H1 (cell line): ENCODE measurements around the gene SCGB1D2. TPM values are rescaled to one million over a fixed set of nuclear protein-coding genes. Genes with fewer than 3 reads are reported as not detected.

Experiments
- CTCF ChIA-PET: fragments of 300-600 bp; sonication (Branson Sonifier 250); formaldehyde crosslinking; loops from one replicate; lab custom pipeline; 2021; ENCODE audit not compliant: partially characterized antibody; lab: Charles Lee
- POLR2A ChIA-PET: fragments of 300-600 bp; sonication (Branson Sonifier 250); formaldehyde crosslinking; loops from one replicate; lab custom pipeline; 2021; ENCODE audit warnings: inconsistent platforms; ENCODE audit not compliant: partially characterized antibody; lab: Charles Lee
- DNase-seq, 2 experiments: peaks; one replicate each; pipeline versions ENCODE4 v3.0.0 to v3.0.0-alpha.2; 2010 to 2022; ENCODE audit warnings: low spot score in 2 of 2, low read depth in 1 of 2, mixed read lengths in 1 of 2
- FAIRE-seq: peaks from 2 replicates; lab custom pipeline; 2011; peaks lifted over from hg19 to GRCh38; lab: Jason Lieb, UNC
- H2AFZ ChIP-seq: 2 replicates; pipeline ENCODE4 v1.8.1; 2012; ENCODE audit warnings: low read length, inconsistent platforms
- H2AK5ac ChIP-seq: 2 replicates; pipeline ENCODE4 v1.6.1; 2013; ENCODE audit warnings: low read depth, low read length
- H2BK120ac ChIP-seq: replicated peaks from 2 replicates; pipeline ENCODE3; 2013; ENCODE audit warnings: low read depth, low read length, inconsistent platforms
- H2BK12ac ChIP-seq: 2 replicates; pipeline ENCODE4 v1.6.1; 2013; ENCODE audit warnings: low read depth, low read length
- H2BK15ac ChIP-seq: 2 replicates; pipeline ENCODE4 v1.6.1; 2013; ENCODE audit warnings: low read length
- H2BK20ac ChIP-seq: 2 replicates; pipeline ENCODE4 v1.6.1; 2013; ENCODE audit warnings: low read length
- H2BK5ac ChIP-seq: 2 replicates; pipeline ENCODE4 v1.6.1; 2013; ENCODE audit warnings: low read depth, low read length
- H3K14ac ChIP-seq: 2 replicates; pipeline ENCODE4 v1.6.1; 2013; ENCODE audit warnings: inconsistent platforms; ENCODE audit not compliant: insufficient read length
- H3K18ac ChIP-seq: 2 replicates; pipeline ENCODE4 v1.6.1; 2013; ENCODE audit warnings: low read length; ENCODE audit errors: extremely low read depth
- H3K23ac ChIP-seq: 2 replicates; pipeline ENCODE4 v1.6.1; 2013; ENCODE audit warnings: inconsistent platforms; ENCODE audit not compliant: insufficient read length
- H3K23me2 ChIP-seq: 2 replicates; pipeline ENCODE4 v1.6.1; 2013; ENCODE audit warnings: low read depth, low read length
- H3K27ac ChIP-seq: 2 replicates; pipeline ENCODE4 v1.6.1; 2011; ENCODE audit warnings: low read depth, low read length, inconsistent platforms
- H3K27me3 ChIP-seq, 4 experiments: replicated peaks in 1 of 4; 1 replicate in 1 of 4; 2 replicates in 3 of 4; pipeline versions ENCODE4 v1.6.1 to v1.8.1; 2011 to 2013; ENCODE audit warnings: low read length in 3 of 4, mild to moderate bottlenecking in 3 of 4, inconsistent platforms in 2 of 4, mixed read lengths in 2 of 4, moderate library complexity in 1 of 4; ENCODE audit not compliant: control insufficient read depth in 3 of 4, insufficient read depth in 3 of 4; ENCODE audit errors: extremely low read depth in 1 of 4
- H3K36me3 ChIP-seq, 4 experiments: 2 replicates each; pipeline versions ENCODE4 v1.6.1 to v1.8.1; 2011 to 2013; ENCODE audit warnings: mild to moderate bottlenecking in 4 of 4, low read length in 3 of 4, moderate library complexity in 2 of 4, control low read depth in 1 of 4, inconsistent platforms in 1 of 4; ENCODE audit not compliant: insufficient read depth in 4 of 4, control insufficient read depth in 2 of 4
- H3K4ac ChIP-seq: replicated peaks from 2 replicates; pipeline ENCODE3; 2013; ENCODE audit warnings: low read length, low read depth, mixed read lengths, inconsistent platforms; ENCODE audit not compliant: insufficient read length
- H3K4me1 ChIP-seq, 4 experiments: replicated peaks in 1 of 4; 1 replicate in 1 of 4; 2 replicates in 3 of 4; pipeline versions ENCODE4 v1.6.1 to v1.8.1; 2011 to 2013; ENCODE audit warnings: low read length in 3 of 4, inconsistent platforms in 2 of 4, mixed read lengths in 1 of 4; ENCODE audit not compliant: insufficient read depth in 4 of 4, control insufficient read depth in 3 of 4
- H3K4me2 ChIP-seq, 2 experiments: 2 replicates each; pipeline versions ENCODE4 v1.6.1 to v1.8.1; 2011 to 2013; ENCODE audit warnings: low read depth in 2 of 2, low read length in 2 of 2, control low read depth in 1 of 2, inconsistent platforms in 1 of 2, mild to moderate bottlenecking in 1 of 2; ENCODE audit not compliant: insufficient read depth in 1 of 2
- H3K4me3 ChIP-seq, 4 experiments: fragments of 200-600, 300-600 bp in 1 of 4; sonication (generic), shearing (Covaris generic), sonication (Bioruptor Twin) in 1 of 4; 2 replicates each; pipeline versions ENCODE4 v1.5.1 to v1.8.1; 2011 to 2016; ENCODE audit warnings: low read length in 4 of 4, low read depth in 3 of 4, control low read depth in 2 of 4, inconsistent platforms in 2 of 4, mild to moderate bottlenecking in 2 of 4, mixed read lengths in 1 of 4, moderate library complexity in 1 of 4; ENCODE audit not compliant: insufficient read depth in 2 of 4; ENCODE audit errors: extremely low read depth in 1 of 4
- H3K56ac ChIP-seq: replicated peaks from 2 replicates; pipeline ENCODE3; 2013; ENCODE audit warnings: low read depth, mild to moderate bottlenecking, mixed read lengths, low read length, inconsistent platforms; ENCODE audit not compliant: insufficient read length
- H3K79me1 ChIP-seq: 2 replicates; pipeline ENCODE4 v1.6.1; 2013; ENCODE audit warnings: low read depth, low read length, control low read depth
- H3K79me2 ChIP-seq, 2 experiments: 2 replicates each; pipeline versions ENCODE4 v1.6.1 to v1.8.1; 2012 to 2013; ENCODE audit warnings: low read length in 2 of 2, mild to moderate bottlenecking in 2 of 2, inconsistent platforms in 1 of 2; ENCODE audit not compliant: insufficient read depth in 2 of 2, control insufficient read depth in 1 of 2
- H3K9ac ChIP-seq, 4 experiments: replicated peaks in 1 of 4; 1 replicate in 1 of 4; 2 replicates in 3 of 4; pipeline versions ENCODE4 v1.6.1 to v1.8.1; 2011 to 2013; ENCODE audit warnings: low read depth in 3 of 4, low read length in 3 of 4, control low read depth in 2 of 4, mild to moderate bottlenecking in 2 of 4, moderate library complexity in 2 of 4, inconsistent platforms in 1 of 4; ENCODE audit errors: extremely low read depth in 1 of 4
- H3K9me3 ChIP-seq, 2 experiments: 2 replicates each; pipeline versions ENCODE4 v1.6.1 to v1.8.1; 2012 to 2013; ENCODE audit warnings: mild to moderate bottlenecking in 2 of 2, moderate library complexity in 2 of 2, control low read depth in 1 of 2, inconsistent platforms in 1 of 2, low read depth in 1 of 2, low read length in 1 of 2, mixed read lengths in 1 of 2; ENCODE audit not compliant: insufficient read depth in 2 of 2
- H4K20me1 ChIP-seq, 2 experiments: replicated peaks in 1 of 2; 2 replicates each; pipeline versions ENCODE3 to v1.8.1; 2011 to 2013; ENCODE audit warnings: inconsistent platforms in 2 of 2, low read length in 2 of 2, mild to moderate bottlenecking in 1 of 2; ENCODE audit not compliant: insufficient read depth in 2 of 2, control insufficient read depth in 1 of 2
- H4K5ac ChIP-seq: 2 replicates; pipeline ENCODE4 v1.6.1; 2013; ENCODE audit warnings: low read length, low read depth, mixed read lengths, inconsistent platforms; ENCODE audit not compliant: insufficient read length
- H4K8ac ChIP-seq: 2 replicates; pipeline ENCODE4 v1.8.0; 2013; ENCODE audit warnings: mild to moderate bottlenecking, moderate library complexity, low read length, inconsistent platforms; ENCODE audit not compliant: insufficient read depth; ENCODE audit errors: extremely low read depth
- H4K91ac ChIP-seq: replicated peaks from 2 replicates; pipeline ENCODE3; 2013; ENCODE audit warnings: low read length, mixed read lengths, inconsistent platforms; ENCODE audit not compliant: insufficient read length
- KDM4A ChIP-seq: IDR thresholded peaks from one replicate; pipeline ENCODE4 v1.7.1; 2012; ENCODE audit warnings: low read depth, mild to moderate bottlenecking, moderate library complexity, low read length, inconsistent platforms; ENCODE audit not compliant: severe bottlenecking
- TBP ChIP-seq: IDR thresholded peaks from 2 replicates; pipeline ENCODE4 v1.6.1; 2011; ENCODE audit warnings: low read depth, low read length, improper control_type of control experiment
- WGBS, 2 experiments: shearing (Covaris generic) in 1 of 2; methylation state at CpG; one replicate each; pipeline versions ENCODE4 v1.1.6 to v1.1.7; 2013 to 2015; ENCODE audit warnings: low lambda C conversion rate in 2 of 2, mixed read lengths in 2 of 2, inconsistent platforms in 1 of 2, low coverage in 1 of 2, missing lambda C conversion rate in 1 of 2; ENCODE audit not compliant: insufficient replicate concordance in 2 of 2, insufficient coverage in 1 of 2, insufficient read length in 1 of 2; ENCODE audit errors: extremely low coverage in 1 of 2, missing lambda C conversion rate in 1 of 2; 5-methylcytosine and 5-hydroxymethylcytosine counted together
- polyA plus RNA-seq, 7 experiments: library from polyadenylated mRNA; depleted of rRNA in 3 of 7; stranded (reverse) in 5 of 7; unstranded in 2 of 7; fragments of >200 nt in 5 of 7; fragments of 200-250 nt in 2 of 7; gene quantifications; 1 replicate in 5 of 7; 2 replicates in 1 of 7; 4 replicates in 1 of 7; pipeline versions ENCODE4 v1.2.1 to v1.2.3, GENCODE V29; 2011 to 2013; ENCODE audit warnings: missing spikeins in 2 of 7, mixed read lengths in 2 of 7
- total RNA-seq: library from RNA; stranded (reverse); fragmentation: NEBNext Ultra II Directional; extraction: Animal tissue kit (Norgen Biotek cat#: 25700); gene quantifications from 2 replicates; pipeline ENCODE4 v1.2.1, GENCODE V29; 2021

SCGB1D2 gene
- total and polyA plus RNA-seq, 2 of the 8 experiments (the other 6 are each of a cell fraction or from before 2014, with no cell fraction given) = not detected

DNA sequence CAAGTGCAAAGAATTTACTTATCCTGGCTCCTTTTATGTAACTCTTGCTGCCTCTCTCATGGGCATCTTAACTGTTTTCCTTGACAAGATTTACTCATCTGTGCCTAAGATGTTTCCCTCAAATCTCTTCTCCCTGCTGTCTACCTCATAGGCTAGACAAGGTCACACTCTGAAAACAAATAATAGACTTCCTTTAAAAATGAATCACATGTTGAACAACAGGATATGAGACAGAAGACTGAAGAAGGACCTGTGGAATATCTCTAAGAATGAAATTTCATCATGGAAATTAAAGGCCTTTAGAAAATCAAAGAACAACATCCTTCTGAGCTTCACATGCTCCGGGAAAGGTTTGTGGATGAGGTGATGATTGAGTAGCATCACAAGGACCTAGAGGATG is 22.0 kb downstream of the SCGB1D2 start:
- no peak overlapping the region for H4K91ac ChIP-seq
- H3K4me3 ChIP-seq = no peak overlapping the region
- POLR2A ChIA-PET = no interaction called here
- no peak overlapping the region for H4K8ac ChIP-seq
- no peak overlapping the region for H4K5ac ChIP-seq
- H2AK5ac ChIP-seq = no peak overlapping the region
- no peak for FAIRE-seq
- no peaks in the 10 kb centered on the region for H3K79me2 ChIP-seq
- H2BK120ac ChIP-seq = no peak overlapping the region
- no peak overlapping the region for H3K23ac ChIP-seq
- no peak overlapping the region for H3K56ac ChIP-seq
- H2BK5ac ChIP-seq = no peak overlapping the region
- no peak overlapping the region for H3K18ac ChIP-seq
- H2BK12ac ChIP-seq = no peak overlapping the region; the same call in 1 of the 2 replicates
- H3K79me1 ChIP-seq = no peaks in the 10 kb centered on the region
- TF ChIP-seq KDM4A = no peak
- TF ChIP-seq TBP = no peak
- TF ChIP-seq, all 59 proteins: peak for 0
- no peaks in the 10 kb centered on the region for H3K36me3 ChIP-seq
- H3K4ac ChIP-seq = no peak overlapping the region
- H4K20me1 ChIP-seq = no peaks in the 10 kb centered on the region
- no peak overlapping the region for H2AFZ ChIP-seq
- H2BK15ac ChIP-seq = no peak overlapping the region
- H3K27me3 ChIP-seq = no peaks in the 10 kb centered on the region
- H2BK20ac ChIP-seq = no peak overlapping the region
- WGBS, 2 experiments = 80% methylated on average over 1 of the region's 1 CpG; no CpG with 5 or more reads in 1 of the 2 experiments
- CTCF ChIA-PET = interaction anchor here (1.4 to 1.7 kb wide), 3 partner anchors 9 to 22 kb away, joined by 3 to 5 read pairs (median 4); partner anchors contain the start of gene SCGB1D2
- no peak for DNase-seq
- H3K9me3 ChIP-seq = no peaks in the 10 kb centered on the region
- no peaks in the 10 kb centered on the region for H3K23me2 ChIP-seq
- no peak overlapping the region for H3K27ac ChIP-seq
- no peaks in the 10 kb centered on the region for H3K4me1 ChIP-seq
- H3K4me2 ChIP-seq = no peak overlapping the region
- H3K9ac ChIP-seq = no peak overlapping the region
- H3K14ac ChIP-seq = no peak overlapping the region
